Subcutaneous adipose tissue (tissue), 4 donors: ENCODE measurements around the gene NEU3. TPM values are rescaled to one million over a fixed set of nuclear protein-coding genes. Genes with fewer than 3 reads are reported as not detected.

ENCODE experiments used
- total RNA-seq, 4 donors: library from RNA; depleted of rRNA; stranded (reverse); fragments of >200 nt; gene quantifications; one replicate each; pipeline ENCODE4 v1.1.0, GENCODE V29; 2016
- TF ChIP-seq, protein P1 (sequence below): fragments of 450-650 bp; IDR thresholded peaks from one replicate; pipeline ENCODE4 v1.5.1; 2016; ENCODE audit warnings: low read depth, mild to moderate bottlenecking, control low read depth, antibody characterized with exemption, moderate library complexity

The NEU3 gene, protein sequence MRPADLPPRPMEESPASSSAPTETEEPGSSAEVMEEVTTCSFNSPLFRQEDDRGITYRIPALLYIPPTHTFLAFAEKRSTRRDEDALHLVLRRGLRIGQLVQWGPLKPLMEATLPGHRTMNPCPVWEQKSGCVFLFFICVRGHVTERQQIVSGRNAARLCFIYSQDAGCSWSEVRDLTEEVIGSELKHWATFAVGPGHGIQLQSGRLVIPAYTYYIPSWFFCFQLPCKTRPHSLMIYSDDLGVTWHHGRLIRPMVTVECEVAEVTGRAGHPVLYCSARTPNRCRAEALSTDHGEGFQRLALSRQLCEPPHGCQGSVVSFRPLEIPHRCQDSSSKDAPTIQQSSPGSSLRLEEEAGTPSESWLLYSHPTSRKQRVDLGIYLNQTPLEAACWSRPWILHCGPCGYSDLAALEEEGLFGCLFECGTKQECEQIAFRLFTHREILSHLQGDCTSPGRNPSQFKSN
- total RNA-seq: 10 to 100 TPM in 2 of 4 donors, 1 to 10 TPM in 2; 7.9 to 16.5 (median 9.9) TPM

DNA sequence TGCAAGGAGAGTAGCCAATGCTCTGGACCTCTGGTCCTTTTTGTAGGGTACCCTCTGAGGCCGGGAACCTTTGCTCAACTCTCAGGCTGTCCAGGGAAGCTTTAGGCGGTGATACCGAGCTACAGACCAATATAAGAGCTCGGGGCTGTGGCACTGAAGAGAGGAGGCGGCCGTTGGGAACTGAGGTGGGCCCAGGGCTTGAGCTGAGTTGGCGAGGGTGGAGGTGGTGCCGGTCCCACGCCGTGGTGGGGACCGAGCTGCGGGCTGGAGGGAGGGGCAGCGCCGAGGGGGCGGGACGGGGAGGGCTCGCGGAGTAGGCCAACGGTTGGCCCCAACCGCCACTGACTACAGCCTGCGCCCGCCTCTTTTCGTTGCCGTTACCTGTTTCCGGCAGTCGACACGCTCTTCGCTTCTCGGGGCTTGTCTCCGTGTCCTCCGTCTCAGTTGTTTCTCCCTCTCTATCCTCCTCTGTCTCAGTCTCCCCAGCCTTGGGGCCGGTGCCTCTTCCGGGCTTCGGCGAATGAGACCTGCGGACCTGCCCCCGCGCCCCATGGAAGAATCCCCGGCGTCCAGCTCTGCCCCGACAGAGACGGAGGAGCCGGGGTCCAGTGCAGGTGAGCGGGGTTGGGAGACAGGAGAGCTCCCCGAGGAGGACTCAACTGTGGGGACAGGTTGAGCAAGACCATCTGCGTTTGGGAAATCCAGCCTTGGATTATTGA is at the start of gene NEU3:
Gene NEU3 (plus strand): TSS at position 393 of the 719 bp plus-strand sequence. CDS start 128 bp downstream, at position 521.
- TF ChIP-seq, protein P1, sequence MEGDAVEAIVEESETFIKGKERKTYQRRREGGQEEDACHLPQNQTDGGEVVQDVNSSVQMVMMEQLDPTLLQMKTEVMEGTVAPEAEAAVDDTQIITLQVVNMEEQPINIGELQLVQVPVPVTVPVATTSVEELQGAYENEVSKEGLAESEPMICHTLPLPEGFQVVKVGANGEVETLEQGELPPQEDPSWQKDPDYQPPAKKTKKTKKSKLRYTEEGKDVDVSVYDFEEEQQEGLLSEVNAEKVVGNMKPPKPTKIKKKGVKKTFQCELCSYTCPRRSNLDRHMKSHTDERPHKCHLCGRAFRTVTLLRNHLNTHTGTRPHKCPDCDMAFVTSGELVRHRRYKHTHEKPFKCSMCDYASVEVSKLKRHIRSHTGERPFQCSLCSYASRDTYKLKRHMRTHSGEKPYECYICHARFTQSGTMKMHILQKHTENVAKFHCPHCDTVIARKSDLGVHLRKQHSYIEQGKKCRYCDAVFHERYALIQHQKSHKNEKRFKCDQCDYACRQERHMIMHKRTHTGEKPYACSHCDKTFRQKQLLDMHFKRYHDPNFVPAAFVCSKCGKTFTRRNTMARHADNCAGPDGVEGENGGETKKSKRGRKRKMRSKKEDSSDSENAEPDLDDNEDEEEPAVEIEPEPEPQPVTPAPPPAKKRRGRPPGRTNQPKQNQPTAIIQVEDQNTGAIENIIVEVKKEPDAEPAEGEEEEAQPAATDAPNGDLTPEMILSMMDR: no peak

DNA sequence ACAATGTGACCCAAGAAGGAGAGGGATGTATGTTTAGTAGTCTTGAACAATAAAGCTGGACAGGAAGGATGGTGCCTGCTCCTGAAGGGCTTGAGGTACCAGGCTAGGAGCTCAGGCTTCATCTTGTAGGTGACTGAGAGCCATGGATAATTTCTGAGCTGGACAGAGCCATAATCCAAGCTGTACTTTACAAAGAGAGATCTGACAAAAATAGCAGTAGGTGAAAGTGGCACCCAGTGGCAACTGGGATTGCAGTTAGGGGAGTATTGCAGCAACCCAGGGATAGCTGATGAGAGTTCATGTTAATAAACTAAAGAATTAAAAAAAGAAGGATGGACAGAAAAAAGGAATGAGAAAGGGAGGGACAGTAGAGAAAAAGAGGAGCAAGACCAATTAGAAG is 47.2 kb upstream of the NEU3 start:
- TF ChIP-seq, protein P1: no peak

DNA sequence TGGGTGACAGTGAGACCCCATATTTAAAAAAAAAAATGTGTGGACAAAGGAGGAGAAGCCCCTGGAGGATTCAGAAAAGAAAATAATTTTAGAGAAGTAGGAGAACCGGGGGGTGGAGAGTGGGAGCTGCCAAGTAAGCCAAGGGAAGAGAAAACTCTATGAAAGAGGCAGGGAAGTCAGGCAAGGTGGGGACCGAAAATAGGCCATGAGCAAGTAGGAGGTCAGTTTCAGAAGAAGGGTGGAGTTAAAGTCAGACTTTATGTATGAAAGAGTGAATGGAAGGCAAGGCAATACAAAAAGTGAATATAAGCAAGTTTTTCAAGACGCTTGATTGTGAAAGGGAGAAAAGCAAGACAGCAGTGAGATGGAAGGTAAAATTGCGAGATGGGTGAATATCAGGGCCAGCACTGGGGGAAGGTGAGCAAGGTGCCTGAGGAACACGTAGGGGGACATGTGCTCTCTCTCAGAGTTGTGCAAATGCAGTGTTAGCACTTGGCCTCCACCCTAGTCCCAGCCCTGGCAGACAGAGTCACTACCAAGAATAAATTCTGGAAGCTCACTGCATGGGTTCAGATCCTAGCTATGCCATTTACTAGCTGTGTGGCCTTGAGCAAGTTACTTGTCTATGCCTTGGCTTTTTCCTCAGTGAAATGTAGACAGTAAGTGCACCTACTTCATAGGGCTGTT is 46.5 kb upstream of the NEU3 start:
- TF ChIP-seq, protein P1: no peak

DNA sequence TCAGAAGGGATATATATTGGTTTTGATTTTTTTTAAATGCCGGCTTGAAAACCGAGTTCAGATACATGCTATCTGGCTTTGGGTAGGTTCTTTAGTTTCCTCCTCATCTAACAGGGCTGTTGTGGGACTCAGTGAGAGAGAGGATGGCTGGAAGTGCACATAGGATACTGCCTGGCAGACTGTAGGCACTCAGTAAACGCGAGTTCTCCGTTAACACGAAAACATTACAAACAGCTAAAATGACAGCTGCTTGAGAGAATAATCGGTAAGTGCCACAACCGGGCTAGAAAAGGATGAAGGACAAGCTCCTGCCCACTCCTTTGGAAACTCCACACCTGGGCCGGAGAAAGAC is 40.2 kb upstream of the NEU3 start:
- TF ChIP-seq, protein P1: no peak

DNA sequence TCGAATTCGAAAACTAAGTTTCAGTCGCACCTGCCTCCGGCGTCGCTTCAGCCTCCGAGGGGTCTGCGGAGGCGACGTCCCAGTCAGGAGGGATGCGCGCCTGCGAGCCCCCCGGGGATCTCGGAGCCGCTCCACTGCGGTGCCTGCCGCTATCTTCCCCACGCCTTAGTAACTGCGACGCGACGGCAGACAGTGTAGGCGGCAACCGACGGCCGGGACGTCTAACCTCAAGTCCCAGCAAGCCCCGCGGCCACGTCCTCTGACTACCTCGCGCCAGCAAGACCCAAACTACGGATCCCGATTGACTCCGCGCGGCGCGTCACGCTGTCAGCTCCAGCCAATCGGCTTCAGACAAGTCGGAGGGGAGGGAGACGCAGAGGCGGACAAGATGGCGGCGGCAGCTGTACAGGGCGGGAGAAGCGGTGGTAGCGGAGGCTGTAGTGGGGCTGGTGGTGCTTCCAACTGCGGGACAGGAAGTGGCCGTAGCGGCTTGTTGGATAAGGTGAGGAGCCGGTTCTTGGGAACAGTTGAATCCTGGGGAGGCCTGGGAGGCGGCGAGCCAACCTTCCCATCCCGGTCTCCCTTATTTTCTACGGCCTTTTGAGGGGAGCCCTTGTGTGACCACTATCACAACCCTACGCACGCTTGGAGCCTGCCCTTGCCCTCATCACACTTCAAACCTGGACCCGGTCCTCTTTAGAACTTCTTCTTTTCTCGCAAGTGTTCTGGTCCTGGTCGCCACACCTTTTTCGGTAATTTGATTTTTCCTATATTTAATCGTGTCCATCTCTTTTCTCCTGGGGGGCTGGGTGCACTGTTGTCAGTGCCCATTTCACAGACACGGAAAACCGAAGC is 39.6 kb upstream of the NEU3 start, which contains the start of the genes SPCS2 and XRRA1:
Gene SPCS2 (plus strand): TSS at position 369 of the 855 bp plus-strand sequence. CDS start 20 bp downstream, at position 389.
Gene XRRA1 (minus strand): TSS at position 194 of the 855 bp plus-strand sequence. CDS start 8,213 bp downstream, outside the sequence.
- TF ChIP-seq, protein P1: no peak

DNA sequence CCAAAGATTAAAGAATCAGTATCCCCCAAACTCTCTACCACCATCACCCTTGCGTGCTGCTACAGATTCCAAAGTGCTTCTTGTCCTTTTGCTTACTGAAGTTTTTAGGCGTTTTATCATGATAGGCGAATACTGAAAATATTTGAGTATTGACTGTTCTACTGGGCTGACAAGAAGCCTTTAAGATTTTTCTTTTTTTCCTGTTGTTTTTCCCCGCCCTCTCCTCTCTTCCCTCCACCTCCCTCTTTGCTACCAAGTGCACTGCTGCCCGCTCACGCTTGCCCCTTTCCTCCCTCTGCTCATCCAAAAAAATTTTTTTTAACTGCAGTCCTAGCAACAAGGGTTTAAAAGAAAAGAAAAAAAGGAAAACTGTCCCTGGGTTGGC is 39.0 kb upstream of the NEU3 start:
- TF ChIP-seq, protein P1: no peak
